MM.1S (cell line): ENCODE measurements around the gene STARD10.

Experiments
- CTCF ChIP-seq: fragments of 300-600 bp; sonication (generic); IDR thresholded peaks from 2 replicates; pipeline ENCODE4 v1.5.1; 2016; ENCODE audit warnings: antibody characterized with exemption, low read length, mixed read lengths
- EZH2 ChIP-seq: fragments of 300-600 bp; sonication (generic); optimal IDR thresholded peaks from 2 replicates; pipeline ENCODE3; 2017; ENCODE audit warnings: low read depth, mild to moderate bottlenecking, antibody characterized with exemption, low read length, mixed read lengths

DNA sequence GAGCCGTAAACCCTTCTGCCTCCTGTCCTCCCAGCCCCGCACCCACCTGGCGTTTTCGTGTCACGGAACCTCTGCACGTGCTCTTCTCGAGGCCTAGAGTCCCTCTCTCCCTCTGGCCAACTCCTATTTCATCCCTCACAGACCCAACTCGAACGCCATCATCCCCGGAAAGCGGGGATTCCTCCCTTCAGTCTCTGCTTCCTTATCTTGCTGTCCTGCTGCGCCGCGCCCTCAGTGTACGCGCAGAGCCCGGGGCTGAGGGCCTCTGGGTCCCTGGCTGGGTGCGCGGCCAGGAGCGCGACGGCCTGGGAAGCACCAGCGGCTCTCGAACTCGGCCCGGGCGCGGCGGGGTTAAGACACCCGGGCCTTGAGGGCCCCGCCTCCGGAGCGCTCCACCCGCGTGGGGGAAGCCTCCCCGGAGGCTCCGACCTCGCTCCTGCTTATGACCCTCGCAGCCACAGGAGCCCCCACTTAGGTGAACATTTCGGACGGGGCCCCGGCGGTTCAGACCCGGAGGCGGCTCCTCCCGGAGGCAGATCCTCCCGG lies 20.0 kb upstream of the STARD10 start:
- TF ChIP-seq CTCF (no peak), EZH2 (no peak)
